Adrenal gland (tissue), 12 donors: ENCODE data around the gene SYNJ2. TPM values are rescaled to one million over a fixed set of nuclear protein-coding genes. Genes with fewer than 3 reads are reported as not detected.

Source experiments
- DNase-seq, 7 donors: peaks; one replicate each; pipeline ENCODE4 v3.0.0-alpha.2; 2019 to 2020
- H3K27ac ChIP-seq, 5 donors: fragments of 200-600 bp; sonication (generic) in 4 of 5; 1 replicate in 3 of 5; 2 replicates in 2 of 5; pipeline versions ENCODE4 v1.5.1 to v1.8.0; 2016 to 2020; ENCODE audit warnings: mild to moderate bottlenecking in 1 of 5
- H3K27me3 ChIP-seq: fragments of 200-600 bp; 2 replicates; pipeline ENCODE4 v1.8.0; 2021
- H3K36me3 ChIP-seq, 2 donors: fragments of 200-600 bp; replicated peaks in 1 of 2; 1 replicate in 1 of 2; 2 replicates in 1 of 2; pipeline versions ENCODE4 v1.5.1 to v1.8.0; 2018 to 2022
- H3K4me1 ChIP-seq, 2 donors: fragments of 200-600 bp; replicated peaks in 1 of 2; 1 replicate in 1 of 2; 2 replicates in 1 of 2; pipeline versions ENCODE4 v1.5.1 to v1.8.0; 2018 to 2021
- H3K4me3 ChIP-seq, 4 donors: fragments of 200-600 bp; sonication (generic) in 3 of 4; one replicate each; pipeline ENCODE4 v1.5.1; 2016 to 2018
- H3K9me3 ChIP-seq, 3 donors: fragments of 200-600 bp; sonication (generic) in 1 of 3; replicated peaks in 1 of 3; 1 replicate in 2 of 3; 2 replicates in 1 of 3; pipeline versions ENCODE4 v1.5.1 to v1.8.0; 2016 to 2021
- POLR2A ChIP-seq, 2 donors: fragments of 450-650 bp; IDR thresholded peaks; one replicate each; pipeline ENCODE4 v1.6.1; 2017; ENCODE audit warnings: antibody characterized with exemption in 2 of 2, mild to moderate bottlenecking in 2 of 2, moderate library complexity in 1 of 2
- WGBS, 4 donors: extraction: QIAGEN DNeasy Blood & Tissue Kit in 2 of 4; methylation state at CpG; one replicate each; pipeline versions ENCODE4 v1.1.5 to v1.1.7; 2013 to 2017; 5-methylcytosine and 5-hydroxymethylcytosine counted together
- intact Hi-C, 2 donors: fragments of 100-400 bp; cut with DNase I; formaldehyde crosslinking; loops; one replicate each; pipeline versions ENCODE4 v1.14.1 to v1.15.0; 2022 to 2023
- polyA plus RNA-seq, 3 donors: library from polyadenylated mRNA; stranded (reverse); fragments of 200-250 nt in 2 of 3; fragments of 350-450 nt in 1 of 3; fragmentation: Illumina TruSeq in 1 of 3; extraction: RNeasy Lipid Tissue Mini Kit (QIAGEN cat#74804) in 1 of 3; gene quantifications; one replicate each; pipeline ENCODE4 v1.2.3, GENCODE V29; 2013 to 2014
- total RNA-seq, 9 donors: library from RNA; depleted of rRNA in 4 of 9; stranded (reverse); fragments of >200 nt in 4 of 9; fragments of 120-200 nt in 1 of 9; fragmentation: NEBNext Ultra II Directional in 1 of 9; extraction: Animal tissue kit (Norgen Biotek cat#: 25700) in 1 of 9; gene quantifications; one replicate each; pipeline versions ENCODE4 v1.1.0 to v1.2.4, GENCODE V29; 2013 to 2023
- TF ChIP-seq, protein P1 (sequence below), 6 experiments: fragments of 450-650 bp in 4 of 6; fragments of 200-600 bp in 2 of 6; sonication (generic) in 1 of 6; IDR thresholded peaks; 1 replicate in 5 of 6; 2 replicates in 1 of 6; pipeline versions ENCODE4 v1.5.1 to v1.8.0; 2016 to 2021; ENCODE audit warnings: antibody characterized with exemption in 6 of 6, mild to moderate bottlenecking in 2 of 6, moderate library complexity in 1 of 6
- donor health status: healthy with polysubstance abuse.
- donor health status: Bipolar disorder and iron deficiency.
- donor health status: DM: yes; HTN: yes; CAD: no.
- donor health status: DM: no; HTN: no; CAD: no.
- donor health status: DM: no; HTN: no; CAD: no.
- donor health status: DM: yes; HTN: yes; CAD: no.

The SYNJ2 gene
- total and polyA plus RNA-seq, 12 donors = 1.6 to 20.5 (median 12.8) TPM

- peaks cover 0 to 14% (median 5%) of the 10 kb centered on the region in 3 donors for H3K9me3 ChIP-seq
- H3K4me1 ChIP-seq = no peaks in the 10 kb centered on the region
- intact Hi-C loops = no loop called here
- no peaks in the 10 kb centered on the region for H3K36me3 ChIP-seq
- H3K27ac ChIP-seq = peak overlapping the region in 1 of 5 donors; percentile 12
- no peak for DNase-seq
- H3K4me3 ChIP-seq = no peak overlapping the region
- no peaks in the 10 kb centered on the region for H3K27me3 ChIP-seq
- TF ChIP-seq, protein P1, sequence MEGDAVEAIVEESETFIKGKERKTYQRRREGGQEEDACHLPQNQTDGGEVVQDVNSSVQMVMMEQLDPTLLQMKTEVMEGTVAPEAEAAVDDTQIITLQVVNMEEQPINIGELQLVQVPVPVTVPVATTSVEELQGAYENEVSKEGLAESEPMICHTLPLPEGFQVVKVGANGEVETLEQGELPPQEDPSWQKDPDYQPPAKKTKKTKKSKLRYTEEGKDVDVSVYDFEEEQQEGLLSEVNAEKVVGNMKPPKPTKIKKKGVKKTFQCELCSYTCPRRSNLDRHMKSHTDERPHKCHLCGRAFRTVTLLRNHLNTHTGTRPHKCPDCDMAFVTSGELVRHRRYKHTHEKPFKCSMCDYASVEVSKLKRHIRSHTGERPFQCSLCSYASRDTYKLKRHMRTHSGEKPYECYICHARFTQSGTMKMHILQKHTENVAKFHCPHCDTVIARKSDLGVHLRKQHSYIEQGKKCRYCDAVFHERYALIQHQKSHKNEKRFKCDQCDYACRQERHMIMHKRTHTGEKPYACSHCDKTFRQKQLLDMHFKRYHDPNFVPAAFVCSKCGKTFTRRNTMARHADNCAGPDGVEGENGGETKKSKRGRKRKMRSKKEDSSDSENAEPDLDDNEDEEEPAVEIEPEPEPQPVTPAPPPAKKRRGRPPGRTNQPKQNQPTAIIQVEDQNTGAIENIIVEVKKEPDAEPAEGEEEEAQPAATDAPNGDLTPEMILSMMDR (IDR thresholded peaks at IDR 0.05) = no peak
- no peak for TF ChIP-seq POLR2A (IDR thresholded peaks at IDR 0.05)
- 70 to 83% (median 77%) methylated on average over 12 of the region's 12 CpGs for WGBS, 4 donors
Measured at GRCh38 chr6:157962601-157963302, 18.9 kb upstream of the SYNJ2 start.

- Histone ChIP-seq H3K9me3 (peaks cover 0 to 2% (median under 1%) of the 10 kb centered on the region in 3 donors), H3K4me1 (no peaks in the 10 kb centered on the region), H3K36me3 (no peaks in the 10 kb centered on the region), H3K4me3 (no peak overlapping the region), H3K27ac (no peak overlapping the region), H3K27me3 (no peaks in the 10 kb centered on the region)
- WGBS, 4 donors = 70 to 82% (median 76%) methylated on average over 3 of the region's 3 CpGs
- no peak for DNase-seq
- intact Hi-C loops = no loop called here
- no peak for TF ChIP-seq POLR2A (IDR thresholded peaks at IDR 0.05)
- TF ChIP-seq, protein P1 (IDR thresholded peaks at IDR 0.05) = no peak
Measured at GRCh38 chr6:157964100-157964499, 17.6 kb upstream of the SYNJ2 start.

DNA sequence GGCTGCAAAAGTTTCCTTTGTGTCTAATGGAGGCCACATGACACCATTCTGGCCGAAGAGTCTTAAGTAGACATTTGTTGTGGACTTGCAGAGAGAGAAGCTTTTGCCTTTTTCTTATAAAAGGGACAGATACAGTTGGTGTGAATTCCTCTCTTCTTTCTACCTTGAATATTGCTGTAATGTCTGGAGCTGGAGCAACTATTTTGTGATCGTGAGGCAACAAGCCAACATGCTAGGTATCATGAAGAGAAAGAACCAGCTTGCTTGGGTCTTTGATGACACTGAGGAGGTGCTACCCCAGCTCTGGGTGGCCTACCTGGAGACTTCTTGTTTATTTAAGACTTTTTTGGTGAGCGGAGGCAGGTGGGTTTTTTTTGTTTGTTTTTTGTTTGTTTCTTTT is 16.3 kb upstream of the SYNJ2 start:
- intact Hi-C loops = no loop called here
- TF ChIP-seq, protein P1 (IDR thresholded peaks at IDR 0.05) = no peak
- TF ChIP-seq POLR2A (IDR thresholded peaks at IDR 0.05) = no peak
- WGBS, 4 donors = 94 to 100% (median 97%) methylated on average over 3 of the region's 3 CpGs
- Histone ChIP-seq H3K27me3 (no peaks in the 10 kb centered on the region), H3K9me3 (no peaks in the 10 kb centered on the region), H3K36me3 (no peaks in the 10 kb centered on the region), H3K4me1 (no peaks in the 10 kb centered on the region), H3K4me3 (no peak overlapping the region), H3K27ac (no peak overlapping the region)
- no peak for DNase-seq

- DNase-seq = no peak
- Histone ChIP-seq H3K9me3 (no peaks in the 10 kb centered on the region), H3K4me3 (no peak overlapping the region), H3K27ac (no peak overlapping the region), H3K27me3 (no peaks in the 10 kb centered on the region), H3K36me3 (no peaks in the 10 kb centered on the region), H3K4me1 (no peaks in the 10 kb centered on the region)
- intact Hi-C loops = no loop called here
- 77 to 90% (median 85%) methylated on average over 3 to 8 of the region's 8 CpGs for WGBS, 4 donors
- no peak for TF ChIP-seq POLR2A (IDR thresholded peaks at IDR 0.05)
- TF ChIP-seq, protein P1 (IDR thresholded peaks at IDR 0.05) = no peak
Measured at GRCh38 chr6:157966589-157966977, 15.1 kb upstream of the SYNJ2 start.
